MG63 (cell line): ENCODE data around the gene JAG1. TPM values are rescaled to one million over a fixed set of nuclear protein-coding genes. Genes with fewer than 3 reads are reported as not detected.
A peak's percentile ranks its signal among the peaks of the same experiment; 100 is the strongest.

Experiments
- DNase-seq: peaks from one replicate; pipeline ENCODE4 v3.0.0-alpha.2; 2020
- H3K27me3 ChIP-seq: fragments of 250-450 bp; sonication (Bioruptor Pico); 2 replicates; pipeline ENCODE4 v1.5.1; 2020; ENCODE audit warnings: mild to moderate bottlenecking, moderate library complexity
- H3K36me3 ChIP-seq: fragments of 250-450 bp; sonication (Bioruptor Pico); 2 replicates; pipeline ENCODE4 v1.5.1; 2020; ENCODE audit warnings: mild to moderate bottlenecking, moderate library complexity
- H3K4me3 ChIP-seq: fragments of 250-450 bp; sonication (Bioruptor Pico); 2 replicates; pipeline ENCODE4 v1.5.1; 2020; ENCODE audit warnings: mild to moderate bottlenecking, moderate library complexity
- H3K9me3 ChIP-seq: fragments of 250-450 bp; sonication (Bioruptor Pico); 2 replicates; pipeline ENCODE4 v1.5.1; 2020; ENCODE audit warnings: mild to moderate bottlenecking, moderate library complexity
- total RNA-seq: library from RNA; depleted of rRNA; stranded (reverse); fragments of >200 nt; shearing (Covaris generic); gene quantifications from 2 replicates; pipeline ENCODE4 v1.2.3, GENCODE V29; 2014; ENCODE audit warnings: low replicate concordance

JAG1 gene
- total RNA-seq, 1 experiment from 2014 or later: 5.3 TPM

DNA sequence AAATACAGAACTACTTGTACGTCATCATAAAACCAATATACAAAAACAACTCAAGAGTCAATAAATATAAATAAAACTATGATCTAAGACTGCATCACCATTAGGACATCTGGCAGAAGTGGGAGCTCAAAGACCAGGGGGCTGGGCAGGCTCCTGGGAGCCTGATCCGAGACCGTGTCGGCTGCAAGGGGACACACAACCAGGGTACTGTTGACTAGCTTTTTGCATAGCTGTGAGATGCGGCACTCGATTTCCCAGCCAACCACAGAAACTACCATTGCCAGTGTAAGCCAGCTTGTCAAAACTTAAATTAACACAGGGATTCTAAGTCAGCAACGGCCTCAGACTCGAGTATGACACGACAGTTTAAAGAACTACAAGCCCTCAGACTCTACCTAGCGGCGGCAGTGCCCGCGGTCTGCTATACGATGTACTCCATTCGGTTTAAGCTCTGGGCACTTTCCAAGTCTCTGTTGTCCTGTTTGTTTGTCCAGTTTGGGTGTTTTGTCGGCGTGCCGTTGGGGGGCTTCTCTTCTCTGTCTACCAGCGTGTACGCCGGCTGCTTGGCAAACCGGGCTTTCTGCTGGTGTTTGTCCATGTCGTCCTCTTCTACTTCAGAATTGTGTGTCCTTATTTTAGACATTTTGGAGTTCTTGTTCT lies 34.6 kb downstream of the JAG1 start:
- Histone ChIP-seq H3K27me3 (no peaks in the 10 kb centered on the region), H3K4me3 (no peak overlapping the region), H3K36me3 (peaks cover 15% of the 10 kb centered on the region; the same call in 1 of the 2 replicates), H3K9me3 (no peaks in the 10 kb centered on the region)
- DNase-seq: no peak

DNA sequence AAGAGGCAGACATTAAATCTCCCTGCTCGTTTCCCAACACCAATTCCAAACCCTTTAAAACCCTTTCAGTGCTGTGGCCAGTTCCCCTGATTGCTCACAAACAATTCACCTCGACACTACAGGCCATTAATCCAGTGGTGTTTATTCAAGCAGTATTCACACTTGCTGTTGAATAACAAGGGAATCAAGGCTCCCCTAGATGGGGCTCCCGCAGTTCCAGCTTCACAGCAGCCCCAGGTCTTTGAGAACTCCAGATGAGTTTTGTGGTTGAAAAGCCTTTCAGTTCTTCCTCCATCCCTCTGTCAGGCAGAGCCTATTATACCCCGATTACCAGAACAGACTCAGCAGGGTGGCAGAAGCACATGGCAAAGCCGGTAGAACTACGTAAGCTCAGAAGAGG lies 36.2 kb downstream of the JAG1 start:
- Histone ChIP-seq H3K36me3 (peaks cover 15% of the 10 kb centered on the region; the same call in 1 of the 2 replicates), H3K9me3 (no peaks in the 10 kb centered on the region), H3K27me3 (no peaks in the 10 kb centered on the region), H3K4me3 (no peak overlapping the region)
- DNase-seq: no peak

DNA sequence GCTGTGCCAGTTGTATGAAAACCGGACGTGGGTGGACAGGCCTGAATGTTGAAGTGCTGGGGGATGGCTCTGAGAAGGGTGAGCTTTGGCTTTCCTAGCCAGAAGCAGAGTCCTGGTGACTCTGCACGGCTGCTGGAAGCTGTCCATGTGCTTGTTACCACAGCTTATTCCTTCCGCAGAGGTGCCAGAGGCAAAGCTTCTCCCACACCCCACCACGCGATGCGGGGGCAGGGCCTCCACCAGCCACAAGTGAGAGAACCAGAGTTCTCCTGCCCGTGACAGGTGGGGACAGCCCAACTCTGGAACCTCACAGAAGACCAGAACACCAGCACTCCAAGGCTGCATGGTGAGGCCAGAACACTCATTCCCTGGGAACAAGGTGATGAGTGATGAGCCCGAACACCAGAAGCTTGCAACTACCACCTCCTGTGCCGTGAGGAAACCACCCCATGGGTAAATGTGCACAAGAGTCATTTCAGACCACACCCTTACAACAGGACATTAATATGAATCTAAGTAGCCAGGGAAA lies 36.7 kb downstream of the JAG1 start:
- DNase-seq: peak; percentile 85
- Histone ChIP-seq H3K27me3 (no peaks in the 10 kb centered on the region), H3K9me3 (no peaks in the 10 kb centered on the region), H3K36me3 (peaks cover 12% of the 10 kb centered on the region; the same call in 1 of the 2 replicates), H3K4me3 (no peak overlapping the region)

DNA sequence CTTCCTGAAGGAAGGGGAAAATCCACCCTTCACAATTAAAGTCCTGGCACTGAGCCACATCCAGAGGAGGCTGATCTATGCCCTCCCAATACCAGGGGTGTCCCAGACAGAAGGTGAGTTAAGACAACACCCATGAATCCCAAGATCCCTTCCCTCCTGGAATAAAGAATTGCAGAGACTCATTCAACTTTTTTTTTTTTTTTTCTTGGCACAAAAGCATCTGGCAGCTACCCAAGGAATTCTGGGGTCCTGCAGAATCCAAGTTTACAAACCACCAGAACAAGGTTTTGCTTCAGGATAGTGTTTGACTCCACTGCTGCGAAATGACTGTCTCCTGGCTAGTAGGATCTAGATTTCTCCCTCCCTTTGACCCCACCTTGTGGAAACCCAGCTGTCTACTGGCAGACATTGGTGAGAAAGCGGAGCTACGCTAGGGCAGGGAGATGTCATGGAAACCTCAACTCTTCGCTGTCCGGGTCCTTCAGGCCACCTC lies 37.4 kb downstream of the JAG1 start:
- Histone ChIP-seq H3K9me3 (no peaks in the 10 kb centered on the region), H3K27me3 (no peaks in the 10 kb centered on the region), H3K4me3 (no peak overlapping the region), H3K36me3 (peaks cover 12% of the 10 kb centered on the region; the same call in 1 of the 2 replicates)
- no peak for DNase-seq

DNA sequence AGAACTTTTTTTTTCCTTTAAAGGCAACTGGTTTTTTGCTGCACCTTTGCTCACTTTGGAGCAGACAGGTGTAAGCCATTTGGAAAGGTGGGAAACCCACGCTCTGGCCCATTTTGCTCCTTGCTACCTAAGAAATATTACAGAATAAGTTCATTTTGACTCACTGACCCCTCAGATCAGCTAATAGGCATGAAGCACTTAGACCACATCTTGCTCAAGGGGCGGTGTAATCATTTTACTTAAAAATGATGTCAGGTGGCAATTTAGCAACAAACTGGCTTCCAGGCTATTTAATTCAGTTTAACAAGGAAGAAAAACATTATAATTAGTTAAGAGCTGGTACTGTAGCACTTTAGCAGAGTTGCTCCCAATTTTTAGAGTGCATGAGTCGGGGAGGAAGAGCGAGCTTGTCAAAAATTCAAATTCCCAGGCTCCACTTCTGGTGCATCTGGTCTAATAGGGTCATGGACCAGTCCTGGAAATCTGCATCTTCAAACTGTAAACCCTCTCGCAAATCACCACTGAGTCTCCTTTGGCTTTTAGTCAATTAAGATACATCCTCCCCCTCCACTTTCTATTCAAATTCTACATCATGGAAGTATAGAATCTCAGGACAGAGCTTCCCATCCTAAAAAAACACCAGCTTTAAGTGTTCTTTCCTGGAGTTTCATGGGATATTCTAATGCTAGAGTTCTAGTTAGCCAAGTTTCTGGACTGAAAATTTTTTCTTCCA lies 38.2 kb downstream of the JAG1 start:
- Histone ChIP-seq H3K27me3 (no peaks in the 10 kb centered on the region), H3K9me3 (no peaks in the 10 kb centered on the region), H3K4me3 (no peak overlapping the region), H3K36me3 (peaks cover 9% of the 10 kb centered on the region; the same call in 1 of the 2 replicates)
- no peak for DNase-seq

DNA sequence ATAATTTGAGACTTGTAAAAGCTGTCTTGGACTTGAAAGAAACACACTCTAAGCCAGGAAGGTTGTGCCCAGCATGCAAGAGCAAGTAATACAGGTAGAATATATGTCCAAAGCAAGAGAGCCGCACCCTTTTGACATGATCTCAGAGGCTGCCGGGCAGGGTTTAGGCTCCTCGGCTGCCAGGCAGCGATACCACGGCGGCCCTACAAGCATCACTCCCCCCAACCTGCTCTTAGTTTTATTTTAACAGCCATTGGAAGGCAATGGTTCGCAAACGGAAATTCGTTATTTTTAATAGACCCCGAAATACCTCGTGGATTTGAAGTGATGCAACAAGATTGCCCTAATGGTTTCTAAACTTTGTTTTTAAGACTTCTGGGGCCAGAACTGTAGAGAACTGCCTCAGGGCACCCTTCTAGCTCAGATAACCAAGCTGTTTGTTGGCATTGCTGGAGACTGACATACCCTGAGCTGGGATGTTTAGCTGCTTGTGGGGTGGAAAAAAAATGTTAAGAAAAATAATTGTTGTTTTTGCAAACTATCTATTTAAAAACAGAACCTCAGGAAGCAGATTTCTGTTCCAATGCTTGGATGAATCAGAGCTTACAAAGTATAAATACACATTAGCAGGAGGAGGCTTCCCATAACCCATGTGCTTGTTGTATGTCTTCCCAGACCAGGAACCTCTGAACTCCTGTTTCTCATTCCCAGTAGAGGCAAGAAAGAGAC lies 39.0 kb downstream of the JAG1 start:
- Histone ChIP-seq H3K9me3 (no peaks in the 10 kb centered on the region), H3K4me3 (no peak overlapping the region)
- DNase-seq: peak; percentile 63

DNA sequence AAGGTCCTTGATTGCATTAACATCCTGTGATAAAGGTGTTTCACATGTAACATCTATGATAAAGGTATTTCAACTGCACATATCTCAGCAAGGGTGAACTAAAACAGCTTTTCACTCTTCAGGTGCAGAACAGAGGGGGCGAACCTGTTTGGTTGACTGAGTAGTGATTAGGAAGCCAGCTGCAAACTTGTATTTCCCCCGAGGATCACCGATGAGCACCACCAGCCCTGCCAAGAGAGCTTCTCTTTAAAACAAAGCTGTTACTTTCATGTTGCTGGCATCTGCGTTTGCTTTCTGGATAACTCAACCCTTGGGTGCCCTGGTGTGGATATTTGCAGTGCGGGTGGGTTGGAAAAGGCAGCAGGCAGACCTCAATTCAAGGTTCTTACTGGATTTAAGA lies 39.6 kb downstream of the JAG1 start:
- Histone ChIP-seq H3K36me3 (peaks cover 3% of the 10 kb centered on the region; the same call in 1 of the 2 replicates), H3K9me3 (no peaks in the 10 kb centered on the region), H3K4me3 (no peak overlapping the region), H3K27me3 (no peaks in the 10 kb centered on the region)
- no peak for DNase-seq

More for the DNA sequence above, 39.0 kb downstream of the JAG1 start:
- Histone ChIP-seq H3K27me3 (no peaks in the 10 kb centered on the region), H3K36me3 (peaks cover 9% of the 10 kb centered on the region; the same call in 1 of the 2 replicates)

DNA sequence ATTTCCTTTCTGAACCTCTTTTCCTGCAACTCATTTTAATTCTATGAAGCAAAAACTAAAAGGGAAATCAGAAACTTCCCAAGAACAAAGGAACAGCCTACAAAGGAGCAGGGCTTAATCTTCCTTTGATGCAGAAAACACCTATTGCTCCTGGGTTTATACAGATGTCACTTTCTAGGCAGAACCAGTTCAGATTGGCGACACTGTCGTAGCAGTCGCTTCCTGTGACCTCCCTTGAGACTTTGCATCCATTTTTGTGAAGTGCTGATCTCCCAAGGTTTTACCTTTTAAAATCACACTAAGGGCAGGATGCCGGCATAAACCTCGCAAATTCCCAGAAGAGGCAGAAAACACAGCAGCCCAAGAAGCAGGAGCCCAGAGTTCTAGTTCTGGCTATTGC lies 40.1 kb downstream of the JAG1 start:
- Histone ChIP-seq H3K9me3 (no peaks in the 10 kb centered on the region), H3K4me3 (no peak overlapping the region), H3K27me3 (no peaks in the 10 kb centered on the region), H3K36me3 (no peaks in the 10 kb centered on the region)
- no peak for DNase-seq

DNA sequence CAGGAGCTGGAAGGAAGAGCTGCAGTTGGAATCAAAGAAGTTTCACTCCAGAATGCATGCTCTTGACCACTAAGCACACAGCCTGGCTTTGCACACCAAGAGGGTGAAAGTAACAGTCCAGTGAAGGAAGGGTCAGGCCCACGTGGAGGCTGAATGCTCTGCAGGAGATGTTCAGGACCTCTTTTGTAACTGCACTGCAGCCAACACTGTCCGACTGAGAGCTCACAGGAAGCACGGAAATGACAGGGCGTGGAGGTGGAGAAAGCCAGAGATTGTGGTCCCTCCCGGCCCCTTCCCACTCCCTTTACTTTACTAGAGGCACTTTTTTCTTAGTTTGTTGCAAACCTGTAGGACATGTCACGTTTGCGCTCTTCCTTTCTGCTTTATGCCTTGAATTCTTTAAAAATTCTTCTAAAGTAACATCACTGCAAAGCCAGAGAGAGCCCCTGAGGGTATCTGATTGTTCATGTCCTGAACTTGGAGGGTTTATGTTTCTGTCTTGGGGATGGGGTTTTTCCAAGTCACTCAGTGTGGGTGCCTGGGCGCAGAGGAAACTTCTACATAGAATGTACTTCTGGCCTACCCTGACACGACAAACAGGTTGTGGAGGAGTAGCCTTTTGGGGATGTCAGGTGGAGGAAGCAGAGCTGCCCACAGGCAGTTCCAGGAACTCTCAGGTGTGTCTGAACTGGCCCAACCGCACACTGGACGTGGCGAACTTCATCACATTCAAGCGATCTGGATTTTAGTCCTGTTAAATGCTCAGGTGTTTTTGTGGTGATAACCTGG lies 40.9 kb downstream of the JAG1 start:
- H3K36me3 ChIP-seq: no peaks in the 10 kb centered on the region
- DNase-seq: no peak
- H3K27me3 ChIP-seq: no peaks in the 10 kb centered on the region
- no peaks in the 10 kb centered on the region for H3K9me3 ChIP-seq
- H3K4me3 ChIP-seq: no peak overlapping the region

DNA sequence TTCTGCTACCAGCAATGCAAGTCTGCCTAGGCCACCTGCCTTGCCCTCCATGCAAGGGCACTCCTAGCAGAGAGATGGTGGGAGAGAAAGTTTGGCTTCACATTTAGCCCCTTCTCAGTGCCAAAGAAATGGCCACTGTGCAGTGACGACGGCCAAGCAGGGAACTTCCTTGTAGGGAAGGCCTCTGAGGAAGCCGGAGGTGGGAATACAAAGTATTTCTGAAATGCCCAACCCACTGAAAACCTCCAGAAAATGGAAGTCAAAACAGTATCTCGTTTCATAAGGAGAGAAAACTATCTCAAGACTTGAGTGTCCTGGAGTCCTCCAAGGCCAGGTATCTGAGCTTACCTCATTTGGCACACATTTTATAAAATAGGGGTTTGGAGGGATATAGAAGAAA lies 42.7 kb downstream of the JAG1 start:
- no peaks in the 10 kb centered on the region for H3K9me3 ChIP-seq
- no peaks in the 10 kb centered on the region for H3K27me3 ChIP-seq
- H3K36me3 ChIP-seq: no peaks in the 10 kb centered on the region
- no peak overlapping the region for H3K4me3 ChIP-seq
- DNase-seq: no peak

DNA sequence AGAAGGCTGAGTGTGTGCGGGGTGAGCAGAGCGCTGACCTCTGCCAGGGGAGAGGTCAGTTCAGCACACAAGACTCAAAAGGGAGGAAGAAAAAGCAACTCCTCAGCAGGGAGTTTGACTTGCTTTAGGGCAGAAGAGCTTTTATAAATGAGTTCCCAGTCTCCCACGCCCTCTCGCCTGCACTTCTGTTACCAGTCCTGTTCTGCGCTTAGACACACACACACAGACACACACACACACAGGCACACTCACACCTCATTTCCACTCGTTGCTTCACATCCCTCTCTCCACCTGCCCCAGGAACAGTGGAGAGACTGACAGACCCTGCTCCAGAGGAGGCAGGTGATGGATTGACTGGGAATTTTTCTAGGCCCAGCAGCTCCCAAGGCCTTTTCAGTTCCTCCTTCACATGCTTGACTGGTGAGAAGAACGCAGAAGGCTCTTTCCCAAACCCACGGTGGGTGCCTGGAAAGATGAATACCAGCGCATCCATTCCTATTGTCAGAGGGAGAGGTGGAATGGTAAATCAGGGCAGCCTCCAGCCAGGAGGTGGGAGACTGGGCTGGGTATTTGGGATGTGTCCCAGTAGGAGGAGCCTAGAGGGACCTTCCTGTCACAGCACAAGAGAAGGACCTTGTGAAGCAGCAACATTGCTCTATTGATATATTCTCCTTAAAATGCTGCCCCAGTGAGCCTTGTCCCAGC lies 43.7 kb downstream of the JAG1 start:
- H3K4me3 ChIP-seq: no peak overlapping the region
- H3K9me3 ChIP-seq: no peaks in the 10 kb centered on the region
- H3K27me3 ChIP-seq: no peaks in the 10 kb centered on the region
- H3K36me3 ChIP-seq: no peaks in the 10 kb centered on the region
- no peak for DNase-seq

DNA sequence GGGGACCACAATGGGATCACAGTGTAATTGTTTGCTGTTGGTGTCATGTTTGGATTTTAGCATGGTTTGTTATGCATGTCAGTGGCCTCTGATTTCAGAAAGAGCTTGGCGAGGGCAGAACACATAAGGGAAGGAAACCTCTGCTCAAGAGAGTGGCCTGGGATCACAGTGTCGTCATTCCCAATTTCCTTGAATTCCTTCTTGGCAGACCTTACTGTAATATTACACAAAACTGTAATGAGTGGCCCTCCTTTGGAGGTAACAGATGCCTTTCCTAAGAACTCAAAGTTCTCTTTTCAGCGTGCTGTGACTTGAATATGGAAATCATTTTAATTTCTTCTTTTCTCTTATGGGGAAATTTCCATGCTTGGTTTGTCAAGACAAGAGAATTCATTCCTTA lies 46.9 kb downstream of the JAG1 start:
- Histone ChIP-seq H3K27me3 (no peaks in the 10 kb centered on the region), H3K9me3 (no peaks in the 10 kb centered on the region), H3K4me3 (no peak overlapping the region), H3K36me3 (no peaks in the 10 kb centered on the region)
- DNase-seq: no peak

DNA sequence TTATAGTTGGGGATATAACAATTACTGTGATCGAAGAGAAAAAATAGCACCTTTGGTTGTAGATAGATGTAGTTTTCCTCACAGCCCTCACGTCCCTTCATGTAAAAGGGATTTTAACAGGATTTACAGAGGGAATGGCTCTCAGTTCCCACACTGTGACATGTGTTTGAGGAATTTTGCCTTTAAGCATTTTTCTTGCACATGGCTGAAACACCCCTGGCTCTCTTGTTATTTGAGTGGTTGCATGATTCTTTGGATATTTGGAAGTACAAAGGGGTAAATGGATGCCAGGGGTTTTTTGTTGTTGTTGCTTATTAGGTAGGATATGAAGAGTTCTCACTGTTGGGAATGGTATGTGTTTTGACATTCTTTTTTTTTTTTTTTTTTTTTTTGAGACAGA lies 48.2 kb downstream of the JAG1 start:
- DNase-seq: no peak
- Histone ChIP-seq H3K36me3 (no peaks in the 10 kb centered on the region), H3K27me3 (no peaks in the 10 kb centered on the region)

DNA sequence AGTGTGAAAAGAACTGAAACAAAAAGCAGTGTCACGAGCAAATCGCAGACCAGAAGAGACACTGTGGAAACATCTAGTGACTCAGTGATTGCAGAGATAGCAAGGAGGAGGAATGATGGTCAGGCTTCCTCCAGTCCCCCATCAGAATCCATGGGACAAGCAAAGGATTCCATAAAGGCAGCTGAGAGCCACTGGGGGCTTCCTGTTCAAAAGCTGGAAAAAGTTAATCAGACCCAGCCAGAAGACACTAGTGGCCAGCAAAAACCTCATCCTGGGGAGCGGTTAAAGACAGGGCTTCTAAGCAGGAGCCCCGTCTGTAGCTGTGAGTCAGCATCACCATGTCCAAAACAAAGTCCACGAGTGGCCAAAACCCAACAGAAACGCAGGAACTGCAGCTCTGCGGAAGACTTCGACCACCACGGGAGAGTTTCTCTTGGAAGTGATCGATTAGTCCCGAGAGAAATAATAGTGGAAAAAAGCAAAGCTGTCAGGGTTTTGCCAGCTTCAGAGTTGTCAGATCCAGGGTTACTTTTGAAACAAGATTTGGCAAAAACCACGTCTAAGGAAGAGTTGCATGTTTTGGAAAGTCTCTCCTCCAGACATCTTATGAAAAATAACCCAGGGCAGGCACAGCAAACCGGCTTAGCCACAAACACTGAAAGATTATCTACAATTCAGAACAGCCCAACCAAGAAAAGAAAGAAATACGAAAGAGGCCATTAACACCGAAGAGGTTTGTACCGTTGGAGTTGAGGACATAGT lies 51.0 kb downstream of the JAG1 start:
- H3K27me3 ChIP-seq: no peaks in the 10 kb centered on the region
- no peaks in the 10 kb centered on the region for H3K36me3 ChIP-seq
- H3K9me3 ChIP-seq: no peaks in the 10 kb centered on the region
- H3K4me3 ChIP-seq: peak overlapping the region; percentile 22
- DNase-seq: peak; percentile 66

More for the DNA sequence above, 48.2 kb downstream of the JAG1 start:
- Histone ChIP-seq H3K4me3 (no peak overlapping the region), H3K9me3 (no peaks in the 10 kb centered on the region)

DNA sequence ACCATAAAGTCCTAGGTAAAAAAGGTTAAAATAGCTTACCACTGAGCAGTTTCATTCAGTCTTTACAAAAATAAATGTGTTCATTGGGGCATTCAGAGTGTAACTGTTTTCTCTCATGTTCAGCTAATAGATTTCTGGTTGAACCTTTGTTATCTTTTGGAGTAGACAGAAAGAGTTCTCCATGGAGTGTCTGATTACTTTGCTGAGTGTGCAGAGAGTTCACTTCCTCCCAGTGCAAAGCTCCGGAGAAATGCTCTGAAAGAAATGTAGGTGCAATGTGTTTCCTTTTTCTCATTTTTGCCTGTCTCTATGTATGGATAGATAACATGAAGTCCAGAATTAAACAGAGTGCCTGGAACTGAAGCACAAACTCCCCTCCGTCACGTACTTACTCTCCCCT lies 52.6 kb downstream of the JAG1 start:
- DNase-seq: no peak
- H3K36me3 ChIP-seq: no peaks in the 10 kb centered on the region
- no peak overlapping the region for H3K4me3 ChIP-seq
- H3K27me3 ChIP-seq: no peaks in the 10 kb centered on the region
- no peaks in the 10 kb centered on the region for H3K9me3 ChIP-seq
